HEK293 (cell line): ENCODE results near the gene PEG3.

Experiments used
- CTCF ChIA-PET: fragments of 350-600 bp; formaldehyde crosslinking; extraction: SDS; loops from one replicate; lab custom pipeline; 2021; ENCODE audit warnings: antibody characterized with exemption; lab: Yijun Ruan, JAX
- POLR2A ChIA-PET: fragments of 300-600 bp; formaldehyde crosslinking; extraction: SDS; loops from one replicate; lab custom pipeline; 2020; ENCODE audit warnings: antibody characterized with exemption, inconsistent platforms; lab: Yijun Ruan, JAX
- H3K27ac ChIP-seq: fragments of 200-500 bp; sonication (Bioruptor generic); 2 replicates; pipeline ENCODE4 v1.5.1; 2014; ENCODE audit warnings: low read depth, low read length, control low read depth, inconsistent platforms; ENCODE audit errors: extremely low read depth
- H3K36me3 ChIP-seq, 2 experiments: fragments of 200-500 bp in 1 of 2; sonication (Bioruptor generic) in 1 of 2; 1 replicate in 1 of 2; 2 replicates in 1 of 2; pipeline ENCODE4 v1.5.1; 2014 to 2017; ENCODE audit warnings: inconsistent platforms in 2 of 2, low read length in 2 of 2; ENCODE audit not compliant: control insufficient read depth in 2 of 2, insufficient read depth in 1 of 2
- H3K4me1 ChIP-seq: fragments of 200-500 bp; sonication (Bioruptor generic); 2 replicates; pipeline ENCODE4 v1.5.1; 2014; ENCODE audit warnings: mild to moderate bottlenecking, low read length, inconsistent platforms; ENCODE audit not compliant: control insufficient read depth, insufficient read depth
- H3K4me3 ChIP-seq: 2 replicates; pipeline ENCODE4 v1.5.1; 2011; ENCODE audit warnings: low read depth, mild to moderate bottlenecking, control low read depth, low read length, moderate library complexity
- H3K9me3 ChIP-seq: fragments of 200-500 bp; sonication (Bioruptor generic); 2 replicates; pipeline ENCODE4 v1.5.1; 2014; ENCODE audit warnings: low read depth, low read length, inconsistent platforms; ENCODE audit not compliant: control insufficient read depth, insufficient read depth
- GFI1B ChIP-seq: fragments of 450-650 bp; formaldehyde crosslinking; IDR thresholded peaks from 2 replicates; pipeline ENCODE4 v1.5.1; 2016; ENCODE audit warnings: missing biosample characterization, missing genetic modification characterization
- MEIS1 ChIP-seq: sonication (generic); formaldehyde crosslinking; IDR thresholded peaks from 2 replicates; pipeline ENCODE4 v1.8.1; 2022; ENCODE audit warnings: missing genetic modification reagents, mild to moderate bottlenecking, borderline replicate concordance
- MYNN ChIP-seq: fragments of 450-650 bp; formaldehyde crosslinking; IDR thresholded peaks from 2 replicates; pipeline ENCODE4 v1.5.1; 2016; ENCODE audit warnings: missing biosample characterization, missing genetic modification characterization, borderline replicate concordance
- SCRT1 ChIP-seq: fragments of 450-650 bp; formaldehyde crosslinking; IDR thresholded peaks from 2 replicates; pipeline ENCODE4 v1.5.1; 2016; ENCODE audit warnings: missing biosample characterization, missing genetic modification characterization, borderline replicate concordance
- SP2 ChIP-seq: fragments of 450-650 bp; formaldehyde crosslinking; IDR thresholded peaks from 2 replicates; pipeline ENCODE4 v1.5.1; 2016; ENCODE audit warnings: missing biosample characterization, missing genetic modification characterization
- SP7 ChIP-seq: fragments of 450-650 bp; formaldehyde crosslinking; IDR thresholded peaks from 2 replicates; pipeline ENCODE4 v1.5.1; 2016; ENCODE audit warnings: missing biosample characterization, missing genetic modification characterization
- YY1 ChIP-seq: fragments of 450-650 bp; formaldehyde crosslinking; IDR thresholded peaks from 2 replicates; pipeline ENCODE4 v1.5.1; 2018; ENCODE audit warnings: missing biosample characterization, missing genetic modification characterization
- ZBTB17 ChIP-seq: fragments of 450-650 bp; formaldehyde crosslinking; IDR thresholded peaks from 2 replicates; pipeline ENCODE4 v1.5.1; 2016; ENCODE audit warnings: missing biosample characterization, missing genetic modification characterization
- ZBTB20 ChIP-seq: fragments of 450-650 bp; formaldehyde crosslinking; IDR thresholded peaks from 2 replicates; pipeline ENCODE4 v1.5.1; 2016; ENCODE audit warnings: missing biosample characterization, missing genetic modification characterization
- ZNF138 ChIP-seq: fragments of 450-650 bp; formaldehyde crosslinking; IDR thresholded peaks from 2 replicates; pipeline ENCODE4 v1.5.1; 2016; ENCODE audit warnings: missing biosample characterization, missing genetic modification characterization, borderline replicate concordance
- ZNF223 ChIP-seq: fragments of 450-650 bp; formaldehyde crosslinking; IDR thresholded peaks from 2 replicates; pipeline ENCODE4 v1.5.1; 2016; ENCODE audit warnings: missing biosample characterization, missing genetic modification characterization
- ZNF544 ChIP-seq: fragments of 450-650 bp; formaldehyde crosslinking; IDR thresholded peaks from 2 replicates; pipeline ENCODE4 v1.5.0; 2017; ENCODE audit warnings: missing biosample characterization, missing genetic modification characterization
- ZNF561 ChIP-seq: fragments of 450-650 bp; IDR thresholded peaks from 2 replicates; pipeline ENCODE4 v1.5.1; 2018; ENCODE audit warnings: missing biosample characterization, missing genetic modification characterization, borderline replicate concordance
- TF ChIP-seq, protein P1 (sequence below): fragments of 450-650 bp; formaldehyde crosslinking; IDR thresholded peaks from 2 replicates; pipeline ENCODE4 v1.5.0; 2017; ENCODE audit warnings: missing biosample characterization, missing genetic modification characterization, borderline replicate concordance
- TF ChIP-seq, protein P2 (sequence below): fragments of 450-650 bp; formaldehyde crosslinking; IDR thresholded peaks from 2 replicates; pipeline ENCODE4 v1.5.1; 2017; ENCODE audit warnings: missing biosample characterization, missing genetic modification characterization
- TF ChIP-seq, protein P3 (sequence below): fragments of 450-650 bp; formaldehyde crosslinking; conservative IDR thresholded peaks from 2 replicates; pipeline ENCODE4 v1.5.1; 2016; ENCODE audit warnings: low read depth, missing biosample characterization, missing genetic modification characterization
- TF ChIP-seq, protein P4 (sequence below): fragments of 450-650 bp; formaldehyde crosslinking; IDR thresholded peaks from 2 replicates; pipeline ENCODE4 v1.5.1; 2016; ENCODE audit warnings: missing biosample characterization, missing genetic modification characterization
- TF ChIP-seq, protein P5 (sequence below): fragments of 450-650 bp; formaldehyde crosslinking; IDR thresholded peaks from 2 replicates; pipeline ENCODE4 v1.5.1; 2016; ENCODE audit warnings: missing biosample characterization, missing genetic modification characterization
- TF ChIP-seq, protein P6 (sequence below): fragments of 450-650 bp; formaldehyde crosslinking; IDR thresholded peaks from 2 replicates; pipeline ENCODE4 v1.5.1; 2017; ENCODE audit warnings: missing biosample characterization, mild to moderate bottlenecking, missing genetic modification characterization, moderate library complexity

PEG3 gene

DNA sequence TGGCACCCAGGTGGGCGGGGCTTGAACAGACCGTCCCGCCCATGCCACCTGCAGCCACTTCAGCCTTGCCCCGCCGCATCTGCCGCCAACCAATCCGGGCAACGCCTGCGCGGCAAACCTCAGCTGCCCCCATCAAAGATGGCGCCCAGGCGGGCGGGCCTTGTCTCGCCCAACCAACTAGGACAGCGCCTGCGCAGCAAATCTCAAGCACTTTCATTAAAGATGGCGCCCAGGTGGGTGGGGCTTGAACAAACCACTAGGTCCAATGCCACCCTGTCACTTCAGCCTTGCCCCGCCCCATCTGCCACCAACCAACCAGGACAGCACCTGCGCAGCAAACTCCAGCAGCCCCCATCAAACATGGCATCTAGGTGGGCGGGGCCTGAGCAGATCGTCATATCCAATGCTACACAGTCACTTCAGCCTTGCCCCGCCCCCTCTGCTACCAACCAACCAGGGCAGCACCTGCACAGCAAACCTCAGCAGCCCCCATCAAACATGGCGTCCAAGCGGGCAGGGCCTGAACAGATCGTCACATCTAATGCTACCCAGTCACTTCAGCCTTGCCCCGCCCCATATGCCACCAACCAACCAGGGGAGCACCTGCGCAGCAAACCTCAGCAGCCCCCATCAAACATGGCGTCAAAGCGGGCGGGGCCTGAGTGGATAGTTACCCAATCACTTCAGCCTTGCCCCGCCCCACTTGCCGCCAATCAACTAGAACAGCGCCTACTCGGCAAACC is 1.4 kb downstream of the PEG3 start (continued):
- TF ChIP-seq, protein P1, sequence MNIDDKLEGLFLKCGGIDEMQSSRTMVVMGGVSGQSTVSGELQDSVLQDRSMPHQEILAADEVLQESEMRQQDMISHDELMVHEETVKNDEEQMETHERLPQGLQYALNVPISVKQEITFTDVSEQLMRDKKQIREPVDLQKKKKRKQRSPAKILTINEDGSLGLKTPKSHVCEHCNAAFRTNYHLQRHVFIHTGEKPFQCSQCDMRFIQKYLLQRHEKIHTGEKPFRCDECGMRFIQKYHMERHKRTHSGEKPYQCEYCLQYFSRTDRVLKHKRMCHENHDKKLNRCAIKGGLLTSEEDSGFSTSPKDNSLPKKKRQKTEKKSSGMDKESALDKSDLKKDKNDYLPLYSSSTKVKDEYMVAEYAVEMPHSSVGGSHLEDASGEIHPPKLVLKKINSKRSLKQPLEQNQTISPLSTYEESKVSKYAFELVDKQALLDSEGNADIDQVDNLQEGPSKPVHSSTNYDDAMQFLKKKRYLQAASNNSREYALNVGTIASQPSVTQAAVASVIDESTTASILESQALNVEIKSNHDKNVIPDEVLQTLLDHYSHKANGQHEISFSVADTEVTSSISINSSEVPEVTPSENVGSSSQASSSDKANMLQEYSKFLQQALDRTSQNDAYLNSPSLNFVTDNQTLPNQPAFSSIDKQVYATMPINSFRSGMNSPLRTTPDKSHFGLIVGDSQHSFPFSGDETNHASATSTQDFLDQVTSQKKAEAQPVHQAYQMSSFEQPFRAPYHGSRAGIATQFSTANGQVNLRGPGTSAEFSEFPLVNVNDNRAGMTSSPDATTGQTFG (tag by site-specific recombination), result no peak
- TF ChIP-seq, all 188 proteins: peak for 0

DNA sequence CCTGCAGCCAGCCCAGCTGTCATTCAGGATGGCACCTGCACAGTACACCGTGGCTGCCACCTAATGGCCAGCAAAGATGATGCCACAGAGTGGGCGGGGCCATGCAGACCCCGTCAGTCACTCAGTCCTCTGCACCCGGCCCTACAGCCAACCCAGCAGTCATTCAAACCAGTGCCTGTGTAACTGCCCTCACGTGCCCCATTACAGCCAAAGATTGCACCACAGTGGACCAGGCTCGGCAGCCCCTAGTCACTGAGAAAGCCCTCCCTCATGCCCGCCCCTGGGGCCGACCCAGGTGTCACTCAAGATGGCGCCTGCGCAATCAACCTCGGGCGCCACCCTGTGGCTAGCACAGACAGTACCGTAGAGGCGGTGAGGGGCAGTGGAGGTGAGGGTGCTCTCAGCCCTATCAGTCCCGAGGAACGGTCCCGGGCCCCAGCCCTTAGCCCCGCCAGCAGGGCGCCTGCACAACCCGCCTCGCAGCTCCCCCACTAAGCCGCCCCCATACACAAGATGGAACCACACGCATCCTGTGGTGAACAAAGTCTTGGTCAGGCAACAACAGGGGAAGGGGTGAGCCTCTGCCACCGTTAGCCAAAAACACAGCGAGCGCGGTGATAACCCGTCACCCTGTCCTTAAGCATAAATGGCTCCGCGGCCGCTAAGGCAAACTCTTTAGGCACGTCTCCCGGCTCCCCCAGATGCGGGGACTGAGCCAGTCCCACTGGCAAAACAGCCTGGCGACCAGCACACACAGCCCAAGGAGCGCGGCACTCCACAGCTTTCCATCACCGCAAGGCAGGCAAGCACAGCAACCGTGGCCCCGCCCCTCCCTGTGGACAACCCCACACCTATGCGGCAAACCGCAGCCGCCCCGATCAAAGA is 2.3 kb downstream of the PEG3 start:
- Histone ChIP-seq H3K4me1 (no peaks in the 10 kb centered on the region), H3K9me3 (no peaks in the 10 kb centered on the region), H3K27ac (no peak overlapping the region), H3K4me3 (no peak overlapping the region), H3K36me3 (no peaks in the 10 kb centered on the region)
- ChIA-PET CTCF (no interaction called here), POLR2A (no interaction called here)
- TF ChIP-seq GFI1B (tag by site-specific recombination) (no peak), MYNN (tag by site-specific recombination) (no peak), SP7 (no peak), SCRT1 (tag by site-specific recombination) (no peak), ZNF561 (tag by site-specific recombination) (no peak), ZNF138 (no peak), MEIS1 (CRISPR knock-in tag) (no peak), YY1 (tag by site-specific recombination) (no peak), ZNF223 (tag by site-specific recombination) (no peak), ZBTB17 (no peak), ZBTB20 (no peak), SP2 (tag by site-specific recombination) (no peak), ZNF544 (tag by site-specific recombination) (no peak)
- TF ChIP-seq, protein P2, sequence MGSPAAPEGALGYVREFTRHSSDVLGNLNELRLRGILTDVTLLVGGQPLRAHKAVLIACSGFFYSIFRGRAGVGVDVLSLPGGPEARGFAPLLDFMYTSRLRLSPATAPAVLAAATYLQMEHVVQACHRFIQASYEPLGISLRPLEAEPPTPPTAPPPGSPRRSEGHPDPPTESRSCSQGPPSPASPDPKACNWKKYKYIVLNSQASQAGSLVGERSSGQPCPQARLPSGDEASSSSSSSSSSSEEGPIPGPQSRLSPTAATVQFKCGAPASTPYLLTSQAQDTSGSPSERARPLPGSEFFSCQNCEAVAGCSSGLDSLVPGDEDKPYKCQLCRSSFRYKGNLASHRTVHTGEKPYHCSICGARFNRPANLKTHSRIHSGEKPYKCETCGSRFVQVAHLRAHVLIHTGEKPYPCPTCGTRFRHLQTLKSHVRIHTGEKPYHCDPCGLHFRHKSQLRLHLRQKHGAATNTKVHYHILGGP (tag by site-specific recombination), result no peak
- TF ChIP-seq, protein P3, sequence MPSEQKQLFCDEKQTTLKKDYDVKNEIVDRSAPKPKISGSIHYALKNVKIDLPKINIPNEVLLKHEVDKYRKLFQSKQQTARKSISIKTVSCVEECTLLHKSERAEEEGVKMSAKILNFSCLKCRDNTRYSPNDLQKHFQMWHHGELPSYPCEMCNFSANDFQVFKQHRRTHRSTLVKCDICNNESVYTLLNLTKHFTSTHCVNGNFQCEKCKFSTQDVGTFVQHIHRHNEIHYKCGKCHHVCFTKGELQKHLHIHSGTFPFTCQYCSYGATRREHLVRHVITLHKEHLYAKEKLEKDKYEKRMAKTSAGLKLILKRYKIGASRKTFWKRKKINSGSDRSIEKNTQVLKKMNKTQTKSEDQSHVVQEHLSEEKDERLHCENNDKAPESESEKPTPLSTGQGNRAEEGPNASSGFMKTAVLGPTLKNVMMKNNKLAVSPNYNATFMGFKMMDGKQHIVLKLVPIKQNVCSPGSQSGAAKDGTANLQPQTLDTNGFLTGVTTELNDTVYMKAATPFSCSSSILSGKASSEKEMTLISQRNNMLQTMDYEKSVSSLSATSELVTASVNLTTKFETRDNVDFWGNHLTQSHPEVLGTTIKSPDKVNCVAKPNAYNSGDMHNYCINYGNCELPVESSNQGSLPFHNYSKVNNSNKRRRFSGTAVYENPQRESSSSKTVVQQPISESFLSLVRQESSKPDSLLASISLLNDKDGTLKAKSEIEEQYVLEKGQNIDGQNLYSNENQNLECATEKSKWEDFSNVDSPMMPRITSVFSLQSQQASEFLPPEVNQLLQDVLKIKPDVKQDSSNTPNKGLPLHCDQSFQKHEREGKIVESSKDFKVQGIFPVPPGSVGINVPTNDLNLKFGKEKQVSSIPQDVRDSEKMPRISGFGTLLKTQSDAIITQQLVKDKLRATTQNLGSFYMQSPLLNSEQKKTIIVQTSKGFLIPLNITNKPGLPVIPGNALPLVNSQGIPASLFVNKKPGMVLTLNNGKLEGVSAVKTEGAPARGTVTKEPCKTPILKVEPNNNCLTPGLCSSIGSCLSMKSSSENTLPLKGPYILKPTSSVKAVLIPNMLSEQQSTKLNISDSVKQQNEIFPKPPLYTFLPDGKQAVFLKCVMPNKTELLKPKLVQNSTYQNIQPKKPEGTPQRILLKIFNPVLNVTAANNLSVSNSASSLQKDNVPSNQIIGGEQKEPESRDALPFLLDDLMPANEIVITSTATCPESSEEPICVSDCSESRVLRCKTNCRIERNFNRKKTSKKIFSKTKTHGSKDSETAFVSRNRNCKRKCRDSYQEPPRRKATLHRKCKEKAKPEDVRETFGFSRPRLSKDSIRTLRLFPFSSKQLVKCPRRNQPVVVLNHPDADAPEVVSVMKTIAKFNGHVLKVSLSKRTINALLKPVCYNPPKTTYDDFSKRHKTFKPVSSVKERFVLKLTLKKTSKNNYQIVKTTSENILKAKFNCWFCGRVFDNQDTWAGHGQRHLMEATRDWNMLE (tag by site-specific recombination), result no peak
- TF ChIP-seq, protein P4, sequence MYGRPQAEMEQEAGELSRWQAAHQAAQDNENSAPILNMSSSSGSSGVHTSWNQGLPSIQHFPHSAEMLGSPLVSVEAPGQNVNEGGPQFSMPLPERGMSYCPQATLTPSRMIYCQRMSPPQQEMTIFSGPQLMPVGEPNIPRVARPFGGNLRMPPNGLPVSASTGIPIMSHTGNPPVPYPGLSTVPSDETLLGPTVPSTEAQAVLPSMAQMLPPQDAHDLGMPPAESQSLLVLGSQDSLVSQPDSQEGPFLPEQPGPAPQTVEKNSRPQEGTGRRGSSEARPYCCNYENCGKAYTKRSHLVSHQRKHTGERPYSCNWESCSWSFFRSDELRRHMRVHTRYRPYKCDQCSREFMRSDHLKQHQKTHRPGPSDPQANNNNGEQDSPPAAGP (tag by site-specific recombination), result no peak
- TF ChIP-seq, protein P5, sequence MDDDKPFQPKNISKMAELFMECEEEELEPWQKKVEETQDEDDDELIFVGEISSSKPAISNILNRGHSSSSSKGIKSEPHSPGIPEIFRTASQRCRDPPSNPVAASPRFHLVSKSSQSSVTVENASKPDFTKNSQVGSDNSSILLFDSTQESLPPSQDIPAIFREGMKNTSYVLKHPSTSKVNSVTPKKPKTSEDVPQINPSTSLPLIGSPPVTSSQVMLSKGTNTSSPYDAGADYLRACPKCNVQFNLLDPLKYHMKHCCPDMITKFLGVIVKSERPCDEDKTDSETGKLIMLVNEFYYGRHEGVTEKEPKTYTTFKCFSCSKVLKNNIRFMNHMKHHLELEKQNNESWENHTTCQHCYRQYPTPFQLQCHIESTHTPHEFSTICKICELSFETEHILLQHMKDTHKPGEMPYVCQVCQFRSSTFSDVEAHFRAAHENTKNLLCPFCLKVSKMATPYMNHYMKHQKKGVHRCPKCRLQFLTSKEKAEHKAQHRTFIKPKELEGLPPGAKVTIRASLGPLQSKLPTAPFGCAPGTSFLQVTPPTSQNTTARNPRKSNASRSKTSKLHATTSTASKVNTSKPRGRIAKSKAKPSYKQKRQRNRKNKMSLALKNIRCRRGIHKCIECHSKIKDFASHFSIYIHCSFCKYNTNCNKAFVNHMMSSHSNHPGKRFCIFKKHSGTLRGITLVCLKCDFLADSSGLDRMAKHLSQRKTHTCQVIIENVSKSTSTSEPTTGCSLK (tag by site-specific recombination), result no peak
- TF ChIP-seq, protein P6, sequence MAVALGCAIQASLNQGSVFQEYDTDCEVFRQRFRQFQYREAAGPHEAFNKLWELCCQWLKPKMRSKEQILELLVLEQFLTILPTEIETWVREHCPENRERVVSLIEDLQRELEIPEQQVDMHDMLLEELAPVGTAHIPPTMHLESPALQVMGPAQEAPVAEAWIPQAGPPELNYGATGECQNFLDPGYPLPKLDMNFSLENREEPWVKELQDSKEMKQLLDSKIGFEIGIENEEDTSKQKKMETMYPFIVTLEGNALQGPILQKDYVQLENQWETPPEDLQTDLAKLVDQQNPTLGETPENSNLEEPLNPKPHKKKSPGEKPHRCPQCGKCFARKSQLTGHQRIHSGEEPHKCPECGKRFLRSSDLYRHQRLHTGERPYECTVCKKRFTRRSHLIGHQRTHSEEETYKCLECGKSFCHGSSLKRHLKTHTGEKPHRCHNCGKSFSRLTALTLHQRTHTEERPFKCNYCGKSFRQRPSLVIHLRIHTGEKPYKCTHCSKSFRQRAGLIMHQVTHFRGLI (tag by site-specific recombination), result no peak
